Stimulated activated CD4-positive, alpha-beta T cell treated with anti-CD3 and anti-CD28 coated beads, TNF-alpha, amount 100 ng/mL, for 48 hours (primary cell): ENCODE results near the gene ATXN7L1.
"Not testable (repeated sequence)": the region's sequence is repeated elsewhere in the genome, so short reads cannot be mapped to it uniquely, and the experiment has no call there.

Source experiments
- DNase-seq, 3 donors: peaks; one replicate each; pipeline ENCODE4 v3.0.0-alpha.2; 2020; ENCODE audit warnings: low read depth in 3 of 3

ATXN7L1 gene

GRCh38 chr7:105617280-105618015 lies 259.0 kb downstream of the ATXN7L1 start:
- DNase-seq: no peak

- DNase-seq: no peak
Measured at GRCh38 chr7:105614341-105614840, 262.0 kb downstream of the ATXN7L1 start.

GRCh38 chr7:105613611-105614330 lies 262.6 kb downstream of the ATXN7L1 start:
- no peak for DNase-seq

GRCh38 chr7:105612806-105613205 lies 263.6 kb downstream of the ATXN7L1 start:
- no peak for DNase-seq

- DNase-seq: no peak
Measured at GRCh38 chr7:105611856-105612775, 264.3 kb downstream of the ATXN7L1 start.

GRCh38 chr7:105610165-105610930 lies 266.1 kb downstream of the ATXN7L1 start:
- DNase-seq: no peak

GRCh38 chr7:105602325-105603305 lies 273.8 kb downstream of the ATXN7L1 start:
- DNase-seq: no peak

- DNase-seq: no peak
Measured at GRCh38 chr7:105600720-105601550, 275.5 kb downstream of the ATXN7L1 start.

- no peak for DNase-seq
Measured at GRCh38 chr7:105599551-105599950, 276.8 kb downstream of the ATXN7L1 start.

GRCh38 chr7:105599080-105599479 lies 277.3 kb downstream of the ATXN7L1 start:
- DNase-seq: not testable (repeated sequence)

GRCh38 chr7:105596866-105597265 lies 279.5 kb downstream of the ATXN7L1 start:
- no peak for DNase-seq

- no peak for DNase-seq
Measured at GRCh38 chr7:105594034-105594433, 282.4 kb downstream of the ATXN7L1 start.

GRCh38 chr7:105591522-105591921 lies 284.9 kb downstream of the ATXN7L1 start:
- DNase-seq: no peak

GRCh38 chr7:105590793-105591192 lies 285.6 kb downstream of the ATXN7L1 start:
- DNase-seq: no peak

GRCh38 chr7:105589356-105590077 lies 286.9 kb downstream of the ATXN7L1 start:
- peak; percentile 25 to 48 (median 43) for DNase-seq

- DNase-seq: no peak
Measured at GRCh38 chr7:105587909-105588635, 288.3 kb downstream of the ATXN7L1 start.

- no peak for DNase-seq
Measured at GRCh38 chr7:105585850-105586500, 290.4 kb downstream of the ATXN7L1 start.
